CD8-positive, alpha-beta memory T cell (primary cell): ENCODE results near the gene TWIST1. TPM values are rescaled to one million over a fixed set of nuclear protein-coding genes. Genes with fewer than 3 reads are reported as not detected.

Experiments used
- CTCF ChIA-PET: fragments of 350-600 bp; sonication (Branson Sonifier 250); formaldehyde crosslinking; loops from one replicate; lab custom pipeline; 2021; ENCODE audit warnings: antibody characterized with exemption; lab: Charles Lee
- POLR2A ChIA-PET: fragments of 350-600 bp; sonication (Branson Sonifier 250); formaldehyde crosslinking; loops from one replicate; lab custom pipeline; 2021; ENCODE audit warnings: antibody characterized with exemption; lab: Charles Lee
- DNase-seq, 5 donors: peaks; one replicate each; pipeline versions ENCODE4 v3.0.0 to v3.0.0-alpha.2; 2020 to 2022; ENCODE audit warnings: mixed read lengths in 1 of 5
- H3K27ac ChIP-seq: one replicate; pipeline ENCODE4 v1.7.0; 2013; ENCODE audit warnings: low read depth, mild to moderate bottlenecking, low read length, moderate library complexity
- H3K27me3 ChIP-seq: 2 replicates; pipeline ENCODE4 v1.7.0; 2013; ENCODE audit warnings: low read length, mild to moderate bottlenecking; ENCODE audit not compliant: insufficient read depth, poor library complexity, severe bottlenecking
- H3K36me3 ChIP-seq: 2 replicates; pipeline ENCODE4 v1.7.0; 2013; ENCODE audit warnings: mild to moderate bottlenecking, low read length, moderate library complexity; ENCODE audit not compliant: insufficient read depth
- H3K4me1 ChIP-seq: 2 replicates; pipeline ENCODE4 v1.7.0; 2013; ENCODE audit warnings: mild to moderate bottlenecking, low read length, moderate library complexity; ENCODE audit not compliant: insufficient read depth
- H3K4me3 ChIP-seq: 2 replicates; pipeline ENCODE4 v1.7.0; 2013; ENCODE audit warnings: mild to moderate bottlenecking, low read length
- H3K9me3 ChIP-seq: 2 replicates; pipeline ENCODE4 v1.7.0; 2013; ENCODE audit warnings: mild to moderate bottlenecking, low read length
- H3K27ac Mint-ChIP-seq, 8 donors: one replicate each; pipeline ENCODE4 v1.8.0; 2020 to 2021; ENCODE audit warnings: mixed read lengths in 8 of 8, mild to moderate bottlenecking in 6 of 8, inconsistent platforms in 3 of 8, moderate library complexity in 3 of 8
- H3K27me3 Mint-ChIP-seq, 2 donors: one replicate each; pipeline ENCODE4 v1.8.0; 2020 to 2021; ENCODE audit warnings: mixed read lengths in 2 of 2, mild to moderate bottlenecking in 1 of 2, moderate library complexity in 1 of 2
- H3K36me3 Mint-ChIP-seq, 3 donors: one replicate each; pipeline ENCODE4 v1.8.0; 2020 to 2021; ENCODE audit warnings: mixed read lengths in 3 of 3, inconsistent platforms in 1 of 3, mild to moderate bottlenecking in 1 of 3
- H3K4me1 Mint-ChIP-seq, 3 donors: one replicate each; pipeline ENCODE4 v1.8.0; 2020 to 2021; ENCODE audit warnings: mixed read lengths in 3 of 3, inconsistent platforms in 1 of 3, mild to moderate bottlenecking in 1 of 3
- H3K4me3 Mint-ChIP-seq, 7 donors: one replicate each; pipeline ENCODE4 v1.8.0; 2020 to 2021; ENCODE audit warnings: mixed read lengths in 7 of 7, mild to moderate bottlenecking in 6 of 7, moderate library complexity in 4 of 7, inconsistent platforms in 2 of 7
- H3K9me3 Mint-ChIP-seq, 5 donors: one replicate each; pipeline ENCODE4 v1.8.0; 2020 to 2022; ENCODE audit warnings: mixed read lengths in 5 of 5, mild to moderate bottlenecking in 3 of 5, moderate library complexity in 2 of 5, inconsistent platforms in 1 of 5
- polyA plus RNA-seq: library from polyadenylated mRNA; unstranded; fragments of 300-500 nt; fragmentation: Illumina TruSeq; gene quantifications from one replicate; pipeline ENCODE4 v1.2.3, GENCODE V29; 2021
- total RNA-seq, 2 experiments: library from RNA; stranded (reverse); gene quantifications; one replicate each; pipeline ENCODE4 v1.2.3, GENCODE V29; 2021

The TWIST1 gene
- total and polyA plus RNA-seq, 3 experiments from 2014 or later, result 0.18 TPM; not detected in 2

GRCh38 chr7:19117870-19118608 lies 603 bp upstream of the TWIST1 start:
- H3K36me3 Mint-ChIP-seq, result no peaks in the 10 kb centered on the region
- peak overlapping the region in 1 of 7 donors; percentile 19 for H3K4me3 Mint-ChIP-seq
- H3K27me3 ChIP-seq, result peaks cover 3% of the 10 kb centered on the region
- CTCF ChIA-PET, result no interaction called here
- no peak overlapping the region for H3K27ac ChIP-seq
- H3K4me1 ChIP-seq, result no peaks in the 10 kb centered on the region
- no peak overlapping the region for H3K27ac Mint-ChIP-seq
- H3K27me3 Mint-ChIP-seq, result peaks cover 32 to 58% of the 10 kb centered on the region in 2 donors
- peaks cover 0 to 4% (median 2%) of the 10 kb centered on the region in 3 donors for H3K4me1 Mint-ChIP-seq
- H3K9me3 ChIP-seq, result no peaks in the 10 kb centered on the region
- POLR2A ChIA-PET, result no interaction called here
- no peaks in the 10 kb centered on the region for H3K36me3 ChIP-seq
- H3K9me3 Mint-ChIP-seq, result peaks cover 0 to 18% (median 4%) of the 10 kb centered on the region in 5 donors
- H3K4me3 ChIP-seq, result no peak overlapping the region
- DNase-seq, result no peak

GRCh38 chr7:19116121-19117090 lies 1.0 kb downstream of the TWIST1 start:
- H3K36me3 ChIP-seq, result no peaks in the 10 kb centered on the region
- POLR2A ChIA-PET, result no interaction called here
- no peaks in the 10 kb centered on the region for H3K4me1 ChIP-seq
- peaks cover 3% of the 10 kb centered on the region for H3K27me3 ChIP-seq
- Mint-ChIP-seq H3K27ac (no peak overlapping the region), H3K27me3 (peaks cover 43 to 68% of the 10 kb centered on the region in 2 donors), H3K36me3 (no peaks in the 10 kb centered on the region), H3K9me3 (peaks cover 0 to 18% (median 6%) of the 10 kb centered on the region in 5 donors), H3K4me3 (peak overlapping the region in 4 of 7 donors; percentile 9 to 73 (median 26)), H3K4me1 (peaks cover 0 to 4% (median 2%) of the 10 kb centered on the region in 3 donors)
- H3K9me3 ChIP-seq, result no peaks in the 10 kb centered on the region
- no peak overlapping the region for H3K27ac ChIP-seq
- no peak for DNase-seq
- no peak overlapping the region for H3K4me3 ChIP-seq
- CTCF ChIA-PET, result no interaction called here

GRCh38 chr7:19114551-19114855 lies 2.9 kb downstream of the TWIST1 start:
- Mint-ChIP-seq H3K27ac (no peak overlapping the region), H3K27me3 (peaks cover 54 to 73% of the 10 kb centered on the region in 2 donors), H3K9me3 (peaks cover 0 to 24% (median 15%) of the 10 kb centered on the region in 5 donors), H3K4me1 (peaks cover 0 to 4% (median 2%) of the 10 kb centered on the region in 3 donors), H3K4me3 (no peak overlapping the region), H3K36me3 (no peaks in the 10 kb centered on the region)
- ChIA-PET POLR2A (no interaction called here), CTCF (no interaction called here)
- Histone ChIP-seq H3K27me3 (peaks cover 8% of the 10 kb centered on the region), H3K36me3 (no peaks in the 10 kb centered on the region), H3K4me1 (no peaks in the 10 kb centered on the region), H3K4me3 (no peak overlapping the region), H3K27ac (no peak overlapping the region), H3K9me3 (no peaks in the 10 kb centered on the region)
- no peak for DNase-seq

GRCh38 chr7:19113855-19114550 lies 3.4 kb downstream of the TWIST1 start:
- Mint-ChIP-seq H3K27me3 (peaks cover 57 to 73% of the 10 kb centered on the region in 2 donors), H3K4me1 (peaks cover 0 to 4% (median 2%) of the 10 kb centered on the region in 3 donors), H3K27ac (no peak overlapping the region), H3K36me3 (no peaks in the 10 kb centered on the region), H3K4me3 (no peak overlapping the region), H3K9me3 (peaks cover 0 to 27% (median 15%) of the 10 kb centered on the region in 5 donors)
- H3K4me1 ChIP-seq, result no peaks in the 10 kb centered on the region
- no peak overlapping the region for H3K4me3 ChIP-seq
- H3K9me3 ChIP-seq, result no peaks in the 10 kb centered on the region
- CTCF ChIA-PET, result no interaction called here
- no peaks in the 10 kb centered on the region for H3K36me3 ChIP-seq
- POLR2A ChIA-PET, result no interaction called here
- H3K27me3 ChIP-seq, result peaks cover 8% of the 10 kb centered on the region
- DNase-seq, result no peak
- no peak overlapping the region for H3K27ac ChIP-seq

- DNase-seq, result no peak
- peaks cover 0 to 4% (median 2%) of the 10 kb centered on the region in 3 donors for H3K4me1 Mint-ChIP-seq
- H3K4me3 Mint-ChIP-seq, result no peak overlapping the region
- peaks cover 11% of the 10 kb centered on the region for H3K27me3 ChIP-seq
- peaks cover 54 to 74% of the 10 kb centered on the region in 2 donors for H3K27me3 Mint-ChIP-seq
- no peaks in the 10 kb centered on the region for H3K9me3 ChIP-seq
- no peaks in the 10 kb centered on the region for H3K36me3 ChIP-seq
- H3K27ac Mint-ChIP-seq, result no peak overlapping the region
- ChIA-PET CTCF (no interaction called here), POLR2A (no interaction called here)
- H3K4me1 ChIP-seq, result no peaks in the 10 kb centered on the region
- H3K4me3 ChIP-seq, result no peak overlapping the region
- no peak overlapping the region for H3K27ac ChIP-seq
- H3K9me3 Mint-ChIP-seq, result peaks cover 0 to 34% (median 17%) of the 10 kb centered on the region in 5 donors
- no peaks in the 10 kb centered on the region for H3K36me3 Mint-ChIP-seq
These were observed 4.5 kb downstream of the TWIST1 start for GRCh38 chr7:19113002-19113350.

- Mint-ChIP-seq H3K27me3 (peaks cover 58 to 79% of the 10 kb centered on the region in 2 donors), H3K27ac (no peak overlapping the region), H3K36me3 (no peaks in the 10 kb centered on the region), H3K9me3 (peaks cover 0 to 40% (median 17%) of the 10 kb centered on the region in 5 donors), H3K4me3 (no peak overlapping the region), H3K4me1 (peaks cover 0 to 4% (median 2%) of the 10 kb centered on the region in 3 donors)
- no peak overlapping the region for H3K27ac ChIP-seq
- DNase-seq, result no peak
- no peaks in the 10 kb centered on the region for H3K9me3 ChIP-seq
- ChIA-PET POLR2A (no interaction called here), CTCF (no interaction called here)
- no peaks in the 10 kb centered on the region for H3K4me1 ChIP-seq
- no peak overlapping the region for H3K4me3 ChIP-seq
- H3K36me3 ChIP-seq, result no peaks in the 10 kb centered on the region
- H3K27me3 ChIP-seq, result peaks cover 12% of the 10 kb centered on the region
These were observed 5.0 kb downstream of the TWIST1 start for GRCh38 chr7:19112274-19113001.

- Mint-ChIP-seq H3K4me1 (peaks cover 0 to 4% (median 2%) of the 10 kb centered on the region in 3 donors), H3K9me3 (peaks cover 0 to 40% (median 17%) of the 10 kb centered on the region in 5 donors), H3K4me3 (no peak overlapping the region), H3K27me3 (peaks cover 65 to 87% of the 10 kb centered on the region in 2 donors), H3K27ac (peak overlapping the region in 1 of 8 donors; percentile 19), H3K36me3 (no peaks in the 10 kb centered on the region)
- Histone ChIP-seq H3K9me3 (no peaks in the 10 kb centered on the region), H3K36me3 (no peaks in the 10 kb centered on the region), H3K27me3 (peaks cover 12% of the 10 kb centered on the region), H3K4me1 (no peaks in the 10 kb centered on the region), H3K27ac (no peak overlapping the region), H3K4me3 (no peak overlapping the region)
- POLR2A ChIA-PET, result no interaction called here
- CTCF ChIA-PET, result no interaction called here
- DNase-seq, result no peak
These were observed 5.8 kb downstream of the TWIST1 start for GRCh38 chr7:19111474-19112273.
